HepG2 (cell line): ENCODE measurements around the gene TBX6. TPM values are rescaled to one million over a fixed set of nuclear protein-coding genes. Genes with fewer than 3 reads are reported as not detected.

ENCODE experiments used
- ATAC-seq: fragments of 200-7000 bp; cut with Tn5 transposase; 3 replicates; pipeline ENCODE4 v1.9.1; 2020; ENCODE audit warnings: mild to moderate bottlenecking, moderate library complexity
- BruUV-seq: library from RNA; stranded (reverse); fragments of 400-500 nt; replicated peaks from 2 replicates; lab custom pipeline; 2021; lab: Mats Ljungman, UMichigan
- CTCF ChIA-PET: fragments of 300-600 bp; formaldehyde crosslinking; extraction: SDS; loops from one replicate; lab custom pipeline; 2021; ENCODE audit warnings: low total read pairs, inconsistent platforms, low intra/inter-chr PET ratio; lab: Yijun Ruan, JAX
- POLR2A ChIA-PET: fragments of 350-600 bp; sonication (Branson Sonifier 250); formaldehyde crosslinking; loops from one replicate; lab custom pipeline; 2020; ENCODE audit warnings: antibody characterized with exemption, inconsistent platforms; lab: Yijun Ruan, JAX
- DNase-seq: peaks from one replicate; pipeline ENCODE4 v3.0.0-alpha.2; 2015; ENCODE audit warnings: low spot score
- FAIRE-seq: peaks from 3 replicates; lab custom pipeline; 2011; peaks lifted over from hg19 to GRCh38; lab: Jason Lieb, UNC
- H2AFZ ChIP-seq: one replicate; pipeline ENCODE4 v1.6.1; 2011; ENCODE audit warnings: low read length, inconsistent platforms
- H3K27ac ChIP-seq: fragments of 300-600 bp; 3 replicates; pipeline ENCODE4 v1.8.0; 2011; ENCODE audit warnings: mixed run types, mild to moderate bottlenecking, mixed read lengths, low read length, inconsistent platforms; ENCODE audit not compliant: insufficient read depth; ENCODE audit errors: extremely low read length
- H3K27me3 ChIP-seq, 2 experiments: fragments of 200-600 bp in 1 of 2; 2 replicates in 1 of 2; 3 replicates in 1 of 2; pipeline versions ENCODE4 v1.6.0 to v1.8.0; 2011; ENCODE audit warnings: low read length in 2 of 2, mild to moderate bottlenecking in 2 of 2, moderate library complexity in 2 of 2, inconsistent platforms in 1 of 2; ENCODE audit not compliant: insufficient read depth in 2 of 2, control insufficient read depth in 1 of 2
- H3K36me3 ChIP-seq, 2 experiments: fragments of 200-600 bp in 1 of 2; replicated peaks in 1 of 2; 2 replicates in 1 of 2; 3 replicates in 1 of 2; pipeline versions ENCODE4 v1.5.1 to v1.8.0; 2011; ENCODE audit warnings: low read length in 2 of 2, inconsistent platforms in 1 of 2; ENCODE audit not compliant: insufficient read depth in 2 of 2, control insufficient read depth in 1 of 2
- H3K4me1 ChIP-seq: 2 replicates; pipeline ENCODE4 v1.5.1; 2012; ENCODE audit warnings: low read length, inconsistent platforms; ENCODE audit not compliant: insufficient read depth
- H3K4me2 ChIP-seq: 2 replicates; pipeline ENCODE4 v1.6.0; 2011; ENCODE audit warnings: low read depth, low read length, inconsistent platforms
- H3K4me3 ChIP-seq, 3 experiments: fragments of 200-600 bp in 1 of 3; sonication (generic), shearing (Covaris generic) in 1 of 3; replicated peaks in 1 of 3; 2 replicates each; pipeline ENCODE4 v1.5.1; 2011 to 2016; ENCODE audit warnings: low read length in 3 of 3, inconsistent platforms in 2 of 3, low read depth in 2 of 3, mild to moderate bottlenecking in 2 of 3, control low read depth in 1 of 3, mixed read lengths in 1 of 3; ENCODE audit not compliant: insufficient read depth in 1 of 3
- H3K79me2 ChIP-seq: one replicate; pipeline ENCODE4 v1.6.1; 2011; ENCODE audit warnings: low read length, inconsistent platforms; ENCODE audit not compliant: insufficient read depth
- H3K9ac ChIP-seq: 2 replicates; pipeline ENCODE4 v1.6.0; 2011; ENCODE audit warnings: mild to moderate bottlenecking, low read depth, low read length, inconsistent platforms; ENCODE audit not compliant: insufficient read depth
- H3K9me3 ChIP-seq: 2 replicates; pipeline ENCODE4 v1.5.1; 2012; ENCODE audit warnings: mild to moderate bottlenecking, low read length
- H4K20me1 ChIP-seq: 2 replicates; pipeline ENCODE4 v1.6.0; 2011; ENCODE audit warnings: inconsistent platforms, mild to moderate bottlenecking, low read length, moderate library complexity; ENCODE audit not compliant: insufficient read depth
- ESRRA ChIP-seq: sonication (generic); formaldehyde crosslinking; IDR thresholded peaks from 2 replicates; pipeline ENCODE4 v1.5.1; 2020; ENCODE audit warnings: mild to moderate bottlenecking, low read depth, missing genetic modification reagents
- FOSL2 ChIP-seq: sonication (generic); formaldehyde crosslinking; IDR thresholded peaks from 2 replicates; pipeline ENCODE4 v1.4.0; 2020; ENCODE audit warnings: missing genetic modification reagents
- IRX3 ChIP-seq: sonication (generic); formaldehyde crosslinking; IDR thresholded peaks from 2 replicates; pipeline ENCODE4 v1.8.1; 2023; ENCODE audit warnings: mild to moderate bottlenecking, low read depth, missing genetic modification reagents, borderline replicate concordance
- JUNB ChIP-seq: sonication (generic); formaldehyde crosslinking; IDR thresholded peaks from 2 replicates; pipeline ENCODE4 v1.8.0; 2022; ENCODE audit warnings: missing genetic modification reagents, mild to moderate bottlenecking, borderline replicate concordance
- MXD4 ChIP-seq: IDR thresholded peaks from 2 replicates; pipeline ENCODE4 v1.6.1; 2016; ENCODE audit warnings: mild to moderate bottlenecking, missing biosample characterization, missing genetic modification reagents
- PAXIP1 ChIP-seq: sonication (generic); formaldehyde crosslinking; conservative IDR thresholded peaks from 2 replicates; pipeline ENCODE4 v1.4.0; 2020; ENCODE audit warnings: mild to moderate bottlenecking, missing genetic modification reagents, moderate library complexity
- RFX3 ChIP-seq: IDR thresholded peaks from 2 replicates; pipeline ENCODE4 v1.6.1; 2016; ENCODE audit warnings: missing biosample characterization, missing genetic modification reagents
- SETDB1 ChIP-seq: sonication (generic); formaldehyde crosslinking; IDR thresholded peaks from 2 replicates; pipeline ENCODE4 v1.5.1; 2020; ENCODE audit warnings: missing genetic modification reagents, mild to moderate bottlenecking, borderline replicate concordance
- SMAD1 ChIP-seq: sonication (generic); formaldehyde crosslinking; IDR thresholded peaks from 2 replicates; pipeline ENCODE4 v1.4.0; 2020; ENCODE audit warnings: missing genetic modification reagents, low read depth, mild to moderate bottlenecking, borderline replicate concordance
- TMF1 ChIP-seq: sonication (generic); formaldehyde crosslinking; IDR thresholded peaks from 2 replicates; pipeline ENCODE4 v1.8.1; 2022; ENCODE audit warnings: low read depth, missing genetic modification reagents
- ZKSCAN5 ChIP-seq: sonication (generic); formaldehyde crosslinking; IDR thresholded peaks from 2 replicates; pipeline ENCODE4 v1.5.1; 2020; ENCODE audit warnings: mild to moderate bottlenecking, missing genetic modification reagents
- ZNF205 ChIP-seq: IDR thresholded peaks from 2 replicates; pipeline ENCODE4 v1.6.1; 2018; ENCODE audit warnings: missing biosample characterization, missing genetic modification reagents
- ZNF33B ChIP-seq: sonication (generic); formaldehyde crosslinking; IDR thresholded peaks from 2 replicates; pipeline ENCODE4 v1.5.1; 2020; ENCODE audit warnings: mild to moderate bottlenecking, missing genetic modification reagents
- WGBS: methylation state at CpG from one replicate; pipeline ENCODE4 v1.1.6; 2017; ENCODE audit warnings: low lambda C conversion rate; 5-methylcytosine and 5-hydroxymethylcytosine counted together
- in situ Hi-C: cut with HindIII; loops from 2 replicates; pipeline ENCODE4 v1.10.0; 2017; ENCODE audit warnings: low pct_unique_long_range_greater_than_20kb; ENCODE audit not compliant: extremely low pct_ligation_motif_present
- intact Hi-C: fragments of 100-400 bp; cut with micrococcal nuclease; formaldehyde crosslinking; loops from one replicate; pipeline ENCODE4 v1.10.0; 2022; ENCODE audit not compliant: unreplicated experiment
- polyA plus RNA-seq, 8 experiments: library from polyadenylated mRNA; depleted of rRNA in 3 of 8; stranded (reverse) in 7 of 8; unstranded in 1 of 8; fragments of >200 nt; fragmentation: Illumina TruSeq in 4 of 8; extraction: Trizol in 4 of 8; gene quantifications; 2 replicates each; pipeline versions ENCODE4 v1.2.1 to v1.2.3, GENCODE V29; 2011 to 2016; ENCODE audit warnings: low read depth in 4 of 8, missing spikeins in 1 of 8, mixed read lengths in 1 of 8; ENCODE audit not compliant: insufficient read depth in 1 of 8
- total RNA-seq, 5 experiments: library from RNA; depleted of rRNA; stranded (reverse); fragments of >200 nt; fragmentation: Illumina TruSeq; extraction: Trizol; gene quantifications; 2 replicates each; pipeline ENCODE4 v1.2.3, GENCODE V29; 2016; ENCODE audit warnings: low read depth in 1 of 5
- TF ChIP-seq, protein P1 (sequence below): sonication (generic); formaldehyde crosslinking; IDR thresholded peaks from 2 replicates; pipeline ENCODE4 v1.5.1; 2020; ENCODE audit warnings: mild to moderate bottlenecking, missing genetic modification reagents, moderate library complexity
- TF ChIP-seq, protein P2 (sequence below): sonication (generic); formaldehyde crosslinking; IDR thresholded peaks from 2 replicates; pipeline ENCODE4 v1.8.0; 2022; ENCODE audit warnings: missing genetic modification reagents, mild to moderate bottlenecking, moderate library complexity, borderline replicate concordance
- TF ChIP-seq, protein P3 (sequence below): IDR thresholded peaks from 2 replicates; pipeline ENCODE4 v1.6.1; 2016; ENCODE audit warnings: low read depth, borderline replicate concordance

The TBX6 gene
- total and polyA plus RNA-seq, 2 of the 13 experiments (the other 11 are each of a cell fraction or from before 2014, with no cell fraction given): 0.24 to 0.42 TPM

- no peak for ATAC-seq
- Histone ChIP-seq H3K9ac (no peak overlapping the region), H4K20me1 (no peaks in the 10 kb centered on the region), H3K79me2 (no peaks in the 10 kb centered on the region), H3K27ac (no peak overlapping the region), H2AFZ (no peak overlapping the region), H3K4me3 (no peak overlapping the region), H3K27me3 (no peaks in the 10 kb centered on the region), H3K36me3 (no peaks in the 10 kb centered on the region), H3K9me3 (no peaks in the 10 kb centered on the region), H3K4me2 (no peak overlapping the region), H3K4me1 (peaks cover 85% of the 10 kb centered on the region)
- no peak for FAIRE-seq
- ChIA-PET CTCF (no interaction called here), POLR2A (no interaction called here)
- no TSS peak for BruUV-seq
- in situ Hi-C loops: no loop called here
- intact Hi-C loops: no loop called here
- no peak for DNase-seq
- 93% methylated on average over 8 of the region's 8 CpGs for WGBS
- TF ChIP-seq ZKSCAN5 (CRISPR knock-in tag): no peak
- TF ChIP-seq JUNB: no peak
- no peak for TF ChIP-seq FOSL2 (CRISPR knock-in tag)
- no peak for TF ChIP-seq ESRRA (CRISPR knock-in tag)
- 0 out of 2 replicates have a peak, but pooled peaks have one; percentile 33 for TF ChIP-seq ZNF33B (CRISPR knock-in tag)
- TF ChIP-seq MXD4 (CRISPR knock-in tag): no peak
- TF ChIP-seq IRX3 (CRISPR knock-in tag): no peak
- TF ChIP-seq TMF1 (CRISPR knock-in tag): no peak
- TF ChIP-seq PAXIP1: no peak
- no peak for TF ChIP-seq SMAD1
- TF ChIP-seq, protein P1, sequence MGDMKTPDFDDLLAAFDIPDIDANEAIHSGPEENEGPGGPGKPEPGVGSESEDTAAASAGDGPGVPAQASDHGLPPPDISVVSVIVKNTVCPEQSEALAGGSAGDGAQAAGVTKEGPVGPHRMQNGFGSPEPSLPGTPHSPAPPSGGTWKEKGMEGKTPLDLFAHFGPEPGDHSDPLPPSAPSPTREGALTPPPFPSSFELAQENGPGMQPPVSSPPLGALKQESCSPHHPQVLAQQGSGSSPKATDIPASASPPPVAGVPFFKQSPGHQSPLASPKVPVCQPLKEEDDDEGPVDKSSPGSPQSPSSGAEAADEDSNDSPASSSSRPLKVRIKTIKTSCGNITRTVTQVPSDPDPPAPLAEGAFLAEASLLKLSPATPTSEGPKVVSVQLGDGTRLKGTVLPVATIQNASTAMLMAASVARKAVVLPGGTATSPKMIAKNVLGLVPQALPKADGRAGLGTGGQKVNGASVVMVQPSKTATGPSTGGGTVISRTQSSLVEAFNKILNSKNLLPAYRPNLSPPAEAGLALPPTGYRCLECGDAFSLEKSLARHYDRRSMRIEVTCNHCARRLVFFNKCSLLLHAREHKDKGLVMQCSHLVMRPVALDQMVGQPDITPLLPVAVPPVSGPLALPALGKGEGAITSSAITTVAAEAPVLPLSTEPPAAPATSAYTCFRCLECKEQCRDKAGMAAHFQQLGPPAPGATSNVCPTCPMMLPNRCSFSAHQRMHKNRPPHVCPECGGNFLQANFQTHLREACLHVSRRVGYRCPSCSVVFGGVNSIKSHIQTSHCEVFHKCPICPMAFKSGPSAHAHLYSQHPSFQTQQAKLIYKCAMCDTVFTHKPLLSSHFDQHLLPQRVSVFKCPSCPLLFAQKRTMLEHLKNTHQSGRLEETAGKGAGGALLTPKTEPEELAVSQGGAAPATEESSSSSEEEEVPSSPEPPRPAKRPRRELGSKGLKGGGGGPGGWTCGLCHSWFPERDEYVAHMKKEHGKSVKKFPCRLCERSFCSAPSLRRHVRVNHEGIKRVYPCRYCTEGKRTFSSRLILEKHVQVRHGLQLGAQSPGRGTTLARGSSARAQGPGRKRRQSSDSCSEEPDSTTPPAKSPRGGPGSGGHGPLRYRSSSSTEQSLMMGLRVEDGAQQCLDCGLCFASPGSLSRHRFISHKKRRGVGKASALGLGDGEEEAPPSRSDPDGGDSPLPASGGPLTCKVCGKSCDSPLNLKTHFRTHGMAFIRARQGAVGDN (CRISPR knock-in tag): peak; percentile 35; the same call in 1 of the 2 replicates
- TF ChIP-seq, protein P2, sequence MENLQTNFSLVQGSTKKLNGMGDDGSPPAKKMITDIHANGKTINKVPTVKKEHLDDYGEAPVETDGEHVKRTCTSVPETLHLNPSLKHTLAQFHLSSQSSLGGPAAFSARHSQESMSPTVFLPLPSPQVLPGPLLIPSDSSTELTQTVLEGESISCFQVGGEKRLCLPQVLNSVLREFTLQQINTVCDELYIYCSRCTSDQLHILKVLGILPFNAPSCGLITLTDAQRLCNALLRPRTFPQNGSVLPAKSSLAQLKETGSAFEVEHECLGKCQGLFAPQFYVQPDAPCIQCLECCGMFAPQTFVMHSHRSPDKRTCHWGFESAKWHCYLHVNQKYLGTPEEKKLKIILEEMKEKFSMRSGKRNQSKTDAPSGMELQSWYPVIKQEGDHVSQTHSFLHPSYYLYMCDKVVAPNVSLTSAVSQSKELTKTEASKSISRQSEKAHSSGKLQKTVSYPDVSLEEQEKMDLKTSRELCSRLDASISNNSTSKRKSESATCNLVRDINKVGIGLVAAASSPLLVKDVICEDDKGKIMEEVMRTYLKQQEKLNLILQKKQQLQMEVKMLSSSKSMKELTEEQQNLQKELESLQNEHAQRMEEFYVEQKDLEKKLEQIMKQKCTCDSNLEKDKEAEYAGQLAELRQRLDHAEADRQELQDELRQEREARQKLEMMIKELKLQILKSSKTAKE: no peak
- no peak for TF ChIP-seq SETDB1 (CRISPR knock-in tag)
- TF ChIP-seq RFX3: no peak
- TF ChIP-seq, protein P3, sequence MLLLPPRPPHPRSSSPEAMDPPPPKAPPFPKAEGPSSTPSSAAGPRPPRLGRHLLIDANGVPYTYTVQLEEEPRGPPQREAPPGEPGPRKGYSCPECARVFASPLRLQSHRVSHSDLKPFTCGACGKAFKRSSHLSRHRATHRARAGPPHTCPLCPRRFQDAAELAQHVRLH (CRISPR knock-in tag): no peak
- no peak for TF ChIP-seq ZNF205 (CRISPR knock-in tag)
These were observed 46.2 kb upstream of the TBX6 start for GRCh38 chr16:30137897-30138296.
